Measurements from ENCODE around the gene SKA2.

SKA2 gene

DNA sequence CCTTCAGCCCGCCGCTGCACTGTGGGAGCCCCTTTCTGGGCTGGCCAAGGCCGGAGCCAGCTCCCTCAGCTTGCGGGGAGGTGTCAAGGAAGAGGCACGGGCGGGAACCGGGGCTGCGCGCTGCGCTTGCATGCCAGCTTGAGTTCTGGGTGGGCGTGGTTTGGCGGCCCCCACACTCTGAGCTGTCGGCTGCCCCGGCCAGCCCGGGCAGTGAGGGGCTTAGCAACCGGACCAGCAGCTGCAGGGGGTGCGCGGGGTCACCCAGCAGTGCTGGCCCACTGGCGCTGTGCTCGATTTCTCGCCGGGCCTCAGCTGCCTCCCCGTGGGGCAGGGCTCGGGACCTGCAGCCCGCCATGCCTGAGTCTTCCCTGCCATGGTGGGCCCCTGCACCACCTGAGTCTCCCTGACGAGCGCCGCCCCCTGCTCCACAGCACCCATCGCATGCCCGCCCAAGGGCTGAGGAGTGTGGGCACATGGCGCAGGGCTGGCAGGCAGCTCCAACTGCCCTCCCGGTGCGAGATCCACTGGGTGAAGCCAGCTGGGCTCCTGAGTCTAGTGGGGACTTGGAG lies 17.5 kb upstream of the SKA2 start:
- in situ Hi-C loops (cut with MboI; ENCODE audit: low sequenced_read_pairs, unreplicated experiment) = no loop called here
- DNase-seq (ENCODE audit: low spot score) = no peak
- TF ChIP-seq, protein P1, sequence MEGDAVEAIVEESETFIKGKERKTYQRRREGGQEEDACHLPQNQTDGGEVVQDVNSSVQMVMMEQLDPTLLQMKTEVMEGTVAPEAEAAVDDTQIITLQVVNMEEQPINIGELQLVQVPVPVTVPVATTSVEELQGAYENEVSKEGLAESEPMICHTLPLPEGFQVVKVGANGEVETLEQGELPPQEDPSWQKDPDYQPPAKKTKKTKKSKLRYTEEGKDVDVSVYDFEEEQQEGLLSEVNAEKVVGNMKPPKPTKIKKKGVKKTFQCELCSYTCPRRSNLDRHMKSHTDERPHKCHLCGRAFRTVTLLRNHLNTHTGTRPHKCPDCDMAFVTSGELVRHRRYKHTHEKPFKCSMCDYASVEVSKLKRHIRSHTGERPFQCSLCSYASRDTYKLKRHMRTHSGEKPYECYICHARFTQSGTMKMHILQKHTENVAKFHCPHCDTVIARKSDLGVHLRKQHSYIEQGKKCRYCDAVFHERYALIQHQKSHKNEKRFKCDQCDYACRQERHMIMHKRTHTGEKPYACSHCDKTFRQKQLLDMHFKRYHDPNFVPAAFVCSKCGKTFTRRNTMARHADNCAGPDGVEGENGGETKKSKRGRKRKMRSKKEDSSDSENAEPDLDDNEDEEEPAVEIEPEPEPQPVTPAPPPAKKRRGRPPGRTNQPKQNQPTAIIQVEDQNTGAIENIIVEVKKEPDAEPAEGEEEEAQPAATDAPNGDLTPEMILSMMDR (IDR thresholded peaks at IDR 0.05; ENCODE audit: borderline replicate concordance, control extremely low read depth, extremely low read depth, insufficient read depth, missing control alignments) = no peak

DNA sequence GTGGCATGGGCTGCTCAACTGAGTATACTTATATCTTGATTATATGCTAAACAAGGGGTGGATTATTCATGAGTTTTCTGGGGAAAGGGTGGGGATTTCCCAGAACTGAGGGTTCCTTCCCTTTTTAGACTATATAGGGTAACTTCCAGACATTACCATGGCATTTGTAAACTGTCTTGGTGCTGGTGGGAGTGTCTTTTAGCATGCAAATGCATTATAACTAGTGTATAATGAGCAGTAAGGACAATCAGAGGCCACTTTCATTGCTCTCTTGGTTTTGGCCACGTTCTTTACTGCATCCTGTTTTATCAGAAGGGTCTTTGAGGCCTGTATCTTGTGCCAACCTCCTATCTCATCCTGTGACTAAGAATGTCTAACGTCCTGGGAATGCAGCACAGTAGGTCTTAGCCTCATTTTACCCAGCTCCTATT lies 12.6 kb upstream of the SKA2 start:
- in situ Hi-C loops (cut with MboI; ENCODE audit: low sequenced_read_pairs, unreplicated experiment) = no loop called here
- TF ChIP-seq, protein P1 (IDR thresholded peaks at IDR 0.05; ENCODE audit: borderline replicate concordance, control extremely low read depth, extremely low read depth, insufficient read depth, missing control alignments) = no peak
- no peak for DNase-seq (ENCODE audit: low spot score)

DNA sequence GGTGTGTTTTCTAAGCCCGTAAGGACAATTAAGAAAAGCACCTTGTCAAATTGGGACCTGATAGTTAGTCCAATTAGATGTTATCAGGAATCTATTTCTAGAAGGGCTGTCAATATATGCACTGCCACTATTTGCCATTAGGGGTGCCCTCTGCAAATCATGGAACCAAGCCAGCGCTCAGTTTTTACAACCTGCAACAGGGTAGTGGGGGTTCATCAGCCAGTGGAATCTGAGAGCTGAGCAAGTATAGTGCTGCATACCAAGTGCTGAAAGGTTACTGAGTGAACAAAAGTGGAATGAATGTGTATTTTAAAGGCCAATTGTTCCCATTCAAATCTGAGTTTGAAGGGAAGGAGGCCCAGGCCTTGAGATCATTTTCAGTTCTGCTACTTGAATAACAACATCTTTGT lies 11.0 kb upstream of the SKA2 start:
- in situ Hi-C loops (cut with MboI; ENCODE audit: low sequenced_read_pairs, unreplicated experiment) = no loop called here
- peak; percentile 55 for DNase-seq (ENCODE audit: low spot score)
- TF ChIP-seq, protein P1 (IDR thresholded peaks at IDR 0.05; ENCODE audit: borderline replicate concordance, control extremely low read depth, extremely low read depth, insufficient read depth, missing control alignments) = peak; percentile 36

DNA sequence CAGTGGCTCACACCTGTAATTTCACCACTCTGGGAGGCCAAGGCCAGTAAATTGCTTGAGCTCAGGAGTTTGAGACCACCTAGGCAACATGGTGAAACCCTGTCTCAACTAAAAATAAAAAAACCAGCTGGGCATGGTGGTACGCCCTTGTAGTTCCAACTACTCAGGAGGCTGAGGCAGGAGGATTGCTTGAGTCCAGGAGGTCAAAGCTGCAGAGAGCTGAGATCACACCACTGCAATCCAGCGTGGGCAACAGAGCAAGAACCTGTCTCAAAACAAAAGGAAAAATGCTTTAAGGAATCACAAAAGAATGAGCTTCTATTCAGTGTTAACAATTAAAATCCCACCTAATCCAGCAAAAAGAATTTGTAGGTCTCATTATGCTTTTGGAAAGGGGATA lies 6.5 kb upstream of the SKA2 start:
- in situ Hi-C loops (cut with MboI; ENCODE audit: low sequenced_read_pairs, unreplicated experiment) = no loop called here
- TF ChIP-seq, protein P1 (IDR thresholded peaks at IDR 0.05; ENCODE audit: borderline replicate concordance, control extremely low read depth, extremely low read depth, insufficient read depth, missing control alignments) = no peak
- DNase-seq (ENCODE audit: low spot score) = no peak

DNA sequence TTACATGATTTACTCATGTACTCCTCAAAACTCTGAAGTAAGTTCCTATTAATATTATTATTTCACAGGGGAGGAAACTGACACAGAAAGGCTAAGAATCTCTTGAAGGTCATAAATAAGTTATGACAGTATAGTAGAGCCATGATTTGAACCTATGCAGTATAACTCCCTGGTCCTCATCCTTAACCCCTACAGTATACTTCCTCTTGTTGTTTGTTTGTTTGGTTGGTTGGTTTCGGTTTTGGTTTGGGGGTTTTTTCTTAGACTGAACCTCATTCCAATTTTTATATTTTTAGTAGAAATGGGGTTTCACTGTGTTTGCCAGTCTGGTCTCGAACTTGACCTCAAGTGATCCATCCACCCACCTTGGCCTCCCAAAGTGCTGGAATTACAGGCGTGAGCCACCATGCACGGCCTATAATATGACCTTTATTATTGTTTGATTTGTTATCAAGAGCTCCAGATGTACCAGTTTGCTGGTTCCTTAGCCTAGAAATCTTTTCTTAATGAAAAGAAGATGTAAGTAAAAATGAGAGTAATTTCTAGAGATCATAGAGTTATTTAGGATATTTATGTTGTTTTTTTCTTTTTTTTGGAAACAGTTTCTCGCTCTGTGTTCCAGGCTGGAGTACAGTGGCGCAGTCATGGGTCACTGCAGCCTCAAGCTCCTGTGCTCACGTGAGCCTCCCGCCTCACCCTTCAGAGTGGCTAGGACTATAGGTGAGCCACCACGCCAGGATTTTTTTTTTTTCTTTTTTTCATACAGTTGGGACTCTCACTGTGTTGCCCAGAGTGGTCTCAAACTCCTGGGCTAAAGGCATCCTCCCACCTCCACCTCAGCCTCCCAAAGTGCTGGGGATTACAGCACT lies 5.4 kb upstream of the SKA2 start:
- TF ChIP-seq, protein P1 (IDR thresholded peaks at IDR 0.05; ENCODE audit: borderline replicate concordance, control extremely low read depth, extremely low read depth, insufficient read depth, missing control alignments) = no peak
- in situ Hi-C loops (cut with MboI; ENCODE audit: low sequenced_read_pairs, unreplicated experiment) = no loop called here
- DNase-seq (ENCODE audit: low spot score) = peak; percentile 24

DNA sequence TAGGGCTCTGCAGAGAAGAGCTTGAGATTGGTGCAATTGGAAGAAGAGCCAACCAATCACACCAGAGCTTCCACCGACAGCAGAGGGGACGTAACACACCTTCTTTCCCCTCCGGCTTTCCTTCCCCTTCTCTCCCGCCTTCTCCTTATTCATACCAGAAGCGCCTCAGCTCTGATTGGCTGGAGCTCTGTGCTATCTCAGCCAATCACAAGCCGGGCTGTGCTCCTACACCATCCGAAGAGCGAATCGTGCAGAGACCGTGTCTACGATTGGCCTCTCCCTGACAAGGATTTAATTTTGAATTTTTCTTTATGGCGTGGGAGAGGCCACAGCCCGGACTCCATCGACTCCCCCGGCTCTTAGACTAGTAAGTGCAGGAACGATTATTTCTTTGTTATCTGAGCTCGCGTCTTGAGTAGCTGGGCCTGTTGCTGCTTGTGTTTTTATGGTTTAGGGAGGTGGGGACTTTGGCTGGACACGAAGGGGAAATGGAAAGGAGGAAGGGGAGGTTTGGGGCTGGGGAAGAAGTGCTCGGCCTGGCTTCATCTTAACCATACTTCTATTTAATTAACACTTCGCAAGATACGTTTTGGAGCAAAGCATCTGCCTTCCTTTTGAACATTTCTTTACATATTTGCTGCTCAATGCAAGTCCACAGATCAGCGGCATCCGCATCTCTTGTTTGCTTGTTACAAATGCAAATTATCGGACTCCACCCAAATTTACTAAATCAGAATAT lies 622 bp upstream of the SKA2 start, which contains the start of gene PRR11:
Gene PRR11 (plus strand): TSS at position 308 of the 739 bp plus-strand sequence. CDS start 14,007 bp downstream, outside the sequence.
- peak; percentile 86 for DNase-seq (ENCODE audit: low spot score)
- TF ChIP-seq, protein P1 (IDR thresholded peaks at IDR 0.05; ENCODE audit: borderline replicate concordance, control extremely low read depth, extremely low read depth, insufficient read depth, missing control alignments) = no peak
- in situ Hi-C loops (cut with MboI; ENCODE audit: low sequenced_read_pairs, unreplicated experiment) = no loop called here
